ENCODE results near the gene ZNF335.

Gene ZNF335

DNA sequence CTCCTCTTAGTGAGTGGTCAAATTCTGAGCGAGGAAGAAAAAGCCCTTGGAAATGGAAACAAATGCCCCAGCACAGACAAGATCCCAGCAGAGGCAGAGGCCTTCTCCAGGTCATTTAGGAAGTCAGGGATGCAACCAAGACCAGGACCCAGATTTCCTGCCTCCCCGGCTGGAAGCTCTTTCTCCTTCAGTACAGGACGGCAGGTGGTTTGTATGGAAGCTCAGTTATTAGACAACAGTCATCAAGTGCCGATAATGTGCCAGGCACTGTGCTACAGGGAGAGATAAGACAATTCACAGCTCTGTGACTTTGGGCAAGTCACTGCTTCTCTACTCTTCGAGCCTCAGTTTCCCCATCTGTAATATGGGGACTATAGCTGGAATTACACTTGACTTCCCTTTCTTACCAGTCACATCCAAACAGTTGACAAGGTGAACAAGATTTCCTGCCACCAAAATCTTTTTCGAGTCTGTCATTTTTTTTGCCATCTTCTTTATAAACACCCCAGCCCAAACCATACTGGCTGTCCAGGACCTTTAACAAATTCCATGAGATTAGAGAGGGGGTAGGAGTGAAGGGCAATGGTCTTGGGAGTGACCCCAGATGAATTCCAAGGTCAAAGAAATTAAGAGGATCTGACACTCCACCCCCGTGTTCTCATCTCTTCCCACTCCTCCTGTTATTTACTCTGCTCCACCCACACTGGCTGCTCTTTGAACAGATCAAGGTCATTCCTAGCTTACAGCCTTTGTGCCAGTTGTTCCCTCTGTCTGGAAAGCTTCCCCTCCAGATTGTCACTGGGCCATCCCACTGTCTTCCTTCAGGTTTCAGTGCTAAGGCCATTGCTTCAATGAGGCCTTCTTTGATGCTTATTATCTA is 42.8 kb upstream of the ZNF335 start:
- DNase-seq (ENCODE audit: low read depth): no peak
- no peak overlapping the region for H3K4me3 ChIP-seq (ENCODE audit: low read depth, low read length)
- TF ChIP-seq MYC (IDR thresholded peaks at IDR 0.05; ENCODE audit: low read depth, low read length) (no peak), MAX (IDR thresholded peaks at IDR 0.05; ENCODE audit: low read depth, low read length) (no peak), CTCF (IDR thresholded peaks at IDR 0.05; ENCODE audit: low read depth, low read length) (no peak), POLR2A (IDR thresholded peaks at IDR 0.05; ENCODE audit: extremely low read depth, insufficient read length) (no peak)

DNA sequence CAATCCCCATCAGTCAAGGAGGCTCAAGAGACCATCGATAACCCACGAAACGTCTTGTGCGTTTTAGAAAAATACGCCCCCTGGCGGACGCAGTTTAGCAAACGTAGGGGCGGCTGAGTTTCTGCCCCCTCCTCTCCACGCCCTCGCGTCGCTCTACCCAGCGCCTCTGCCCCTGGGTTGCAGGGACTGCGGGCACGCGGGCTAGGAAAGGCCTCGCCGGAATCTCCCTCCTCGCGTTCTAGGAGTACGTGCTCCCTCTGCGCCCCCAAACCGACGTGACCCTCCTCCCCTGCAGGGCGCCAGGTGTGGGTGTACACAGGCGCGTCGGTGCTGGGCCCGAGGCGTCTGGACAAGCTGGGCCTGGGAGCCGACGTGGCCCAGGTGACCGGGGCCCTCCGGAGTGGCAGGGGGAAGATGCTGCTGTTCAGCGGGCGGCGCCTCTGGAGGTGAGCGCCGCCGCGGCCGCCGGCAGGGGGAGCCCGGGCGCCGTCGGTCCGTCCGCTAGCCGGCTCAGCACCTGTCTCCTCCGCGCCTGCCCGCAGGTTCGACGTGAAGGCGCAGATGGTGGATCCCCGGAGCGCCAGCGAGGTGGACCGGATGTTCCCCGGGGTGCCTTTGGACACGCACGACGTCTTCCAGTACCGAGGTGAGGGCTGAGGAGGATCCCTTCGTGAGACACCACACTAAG is 42.0 kb upstream of the ZNF335 start:
- DNase-seq (ENCODE audit: low read depth): peak; percentile 62
- H3K4me3 ChIP-seq (ENCODE audit: low read depth, low read length): no peak overlapping the region
- TF ChIP-seq POLR2A (IDR thresholded peaks at IDR 0.05; ENCODE audit: extremely low read depth, insufficient read length) (no peak), CTCF (IDR thresholded peaks at IDR 0.05; ENCODE audit: low read depth, low read length) (peak; percentile 35)

DNA sequence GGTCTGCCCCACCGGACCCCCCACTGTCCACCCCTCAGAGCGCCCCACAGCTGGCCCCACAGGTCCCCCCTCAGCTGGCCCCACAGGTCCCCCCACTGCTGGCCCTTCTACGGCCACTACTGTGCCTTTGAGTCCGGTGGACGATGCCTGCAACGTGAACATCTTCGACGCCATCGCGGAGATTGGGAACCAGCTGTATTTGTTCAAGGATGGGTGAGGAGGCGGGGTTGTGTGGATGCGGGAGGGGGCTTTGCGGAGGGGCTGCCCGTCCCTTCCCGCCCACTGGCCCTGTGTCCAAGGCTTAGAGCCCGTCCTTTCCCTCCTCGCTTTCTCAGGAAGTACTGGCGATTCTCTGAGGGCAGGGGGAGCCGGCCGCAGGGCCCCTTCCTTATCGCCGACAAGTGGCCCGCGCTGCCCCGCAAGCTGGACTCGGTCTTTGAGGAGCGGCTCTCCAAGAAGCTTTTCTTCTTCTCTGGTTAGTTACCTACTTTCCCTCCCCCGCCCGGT is 41.4 kb upstream of the ZNF335 start:
- TF ChIP-seq MAX (IDR thresholded peaks at IDR 0.05; ENCODE audit: low read depth, low read length): no peak
- no peak for TF ChIP-seq MYC (IDR thresholded peaks at IDR 0.05; ENCODE audit: low read depth, low read length)
- TF ChIP-seq CTCF (IDR thresholded peaks at IDR 0.05; ENCODE audit: low read depth, low read length): no peak
- TF ChIP-seq POLR2A (IDR thresholded peaks at IDR 0.05; ENCODE audit: extremely low read depth, insufficient read length): no peak
- H3K4me3 ChIP-seq (ENCODE audit: low read depth, low read length): no peak overlapping the region
- no peak for DNase-seq (ENCODE audit: low read depth)

GRCh38 chr20:46012921-46013320 is 40.9 kb upstream of the ZNF335 start:
- H3K4me3 ChIP-seq (ENCODE audit: low read depth, low read length): no peak overlapping the region
- TF ChIP-seq MYC (IDR thresholded peaks at IDR 0.05; ENCODE audit: low read depth, low read length) (no peak), CTCF (IDR thresholded peaks at IDR 0.05; ENCODE audit: low read depth, low read length) (no peak), POLR2A (IDR thresholded peaks at IDR 0.05; ENCODE audit: extremely low read depth, insufficient read length) (no peak), MAX (IDR thresholded peaks at IDR 0.05; ENCODE audit: low read depth, low read length) (no peak)
- DNase-seq (ENCODE audit: low read depth): peak; percentile 55

GRCh38 chr20:46011631-46012482 is 39.9 kb upstream of the ZNF335 start:
- H3K4me3 ChIP-seq (ENCODE audit: low read depth, low read length): no peak overlapping the region
- peak; percentile 22 for TF ChIP-seq CTCF (IDR thresholded peaks at IDR 0.05; ENCODE audit: low read depth, low read length)
- no peak for TF ChIP-seq POLR2A (IDR thresholded peaks at IDR 0.05; ENCODE audit: extremely low read depth, insufficient read length)
- peak; percentile 57 for DNase-seq (ENCODE audit: low read depth)

Data from NB4 (cell line).